Activated CD8-positive, alpha-beta memory T cell treated with anti-CD3 and anti-CD28 coated beads for 36 hours (primary cell): ENCODE measurements around the gene COG6. TPM values are rescaled to one million over a fixed set of nuclear protein-coding genes. Genes with fewer than 3 reads are reported as not detected.

ENCODE experiments used
- CTCF ChIA-PET: fragments of 350-600 bp; sonication (Branson Sonifier 250); formaldehyde crosslinking; loops from one replicate; lab custom pipeline; 2021; ENCODE audit warnings: antibody characterized with exemption; lab: Charles Lee
- POLR2A ChIA-PET: fragments of 350-600 bp; sonication (Branson Sonifier 250); formaldehyde crosslinking; loops from one replicate; lab custom pipeline; 2021; ENCODE audit warnings: antibody characterized with exemption; lab: Charles Lee
- total RNA-seq, 2 experiments: library from RNA; stranded (reverse); gene quantifications; one replicate each; pipeline ENCODE4 v1.2.3, GENCODE V29; 2021

Gene COG6
- total RNA-seq, 2 experiments from 2014 or later: 24.8 to 25.9 TPM

- ChIA-PET CTCF (no interaction called here), POLR2A (no interaction called here)
Observed at GRCh38 chr13:39760521-39760920, 105.1 kb downstream of the COG6 start.

GRCh38 chr13:39765801-39766463 is 110.5 kb downstream of the COG6 start:
- ChIA-PET CTCF (interaction anchor here (0.6 to 1.1 kb wide), 3 partner anchors 177 to 959 kb away, joined by 3 to 6 read pairs (median 3); no protein-coding TSS in a partner anchor), POLR2A (no interaction called here)

GRCh38 chr13:39766464-39767158 is 111.1 kb downstream of the COG6 start:
- CTCF ChIA-PET: interaction anchor here (0.6 to 1.1 kb wide), 3 partner anchors 176 to 958 kb away, joined by 3 to 6 read pairs (median 3); no protein-coding TSS in a partner anchor
- POLR2A ChIA-PET: no interaction called here

GRCh38 chr13:39767791-39768517 is 112.5 kb downstream of the COG6 start:
- CTCF ChIA-PET: interaction anchor here (1.3 kb wide), 1 partner anchor 9 kb away, joined by 5 read pairs; no protein-coding TSS in a partner anchor
- POLR2A ChIA-PET: no interaction called here

GRCh38 chr13:39768962-39769361 is 113.5 kb downstream of the COG6 start:
- CTCF ChIA-PET: interaction anchor here (1.3 kb wide), 1 partner anchor 8 kb away, joined by 5 read pairs; no protein-coding TSS in a partner anchor
- POLR2A ChIA-PET: no interaction called here

GRCh38 chr13:39770221-39771090 is 115.0 kb downstream of the COG6 start:
- ChIA-PET POLR2A (no interaction called here), CTCF (interaction anchor here (3.3 kb wide), 1 partner anchor 172 kb away, joined by 8 read pairs; no protein-coding TSS in a partner anchor)

GRCh38 chr13:39773833-39774232 is 118.4 kb downstream of the COG6 start:
- ChIA-PET POLR2A (no interaction called here), CTCF (interaction anchor here (0.5 kb wide), 1 partner anchor 34 kb away, joined by 3 read pairs; no protein-coding TSS in a partner anchor)

- POLR2A ChIA-PET: no interaction called here
- CTCF ChIA-PET: interaction anchor here (0.6 to 1.6 kb wide), 2 partner anchors 8 to 31 kb away, joined by 3 to 5 read pairs; no protein-coding TSS in a partner anchor
Observed at GRCh38 chr13:39776439-39776838, 121.0 kb downstream of the COG6 start.

- ChIA-PET POLR2A (no interaction called here), CTCF (interaction anchor here (1.0 to 1.6 kb wide), 2 partner anchors 9 to 680 kb away, joined by 3 to 5 read pairs; no protein-coding TSS in a partner anchor)
Observed at GRCh38 chr13:39777021-39777420, 121.6 kb downstream of the COG6 start.

- CTCF ChIA-PET: interaction anchor here (1.0 to 1.6 kb wide), 2 partner anchors 9 to 680 kb away, joined by 3 to 5 read pairs; no protein-coding TSS in a partner anchor
- POLR2A ChIA-PET: no interaction called here
Observed at GRCh38 chr13:39777527-39778061, 122.1 kb downstream of the COG6 start.

- POLR2A ChIA-PET: no interaction called here
- CTCF ChIA-PET: interaction anchor here (0.6 kb wide), 1 partner anchor 917 kb away, joined by 3 read pairs; no protein-coding TSS in a partner anchor
Observed at GRCh38 chr13:39779337-39780265, 124.1 kb downstream of the COG6 start.

- ChIA-PET POLR2A (no interaction called here), CTCF (no interaction called here)
Observed at GRCh38 chr13:39780711-39781110, 125.2 kb downstream of the COG6 start.

GRCh38 chr13:39781381-39781780 is 125.9 kb downstream of the COG6 start:
- ChIA-PET POLR2A (interaction anchor here (1.2 kb wide), 1 partner anchor 246 kb away, joined by 3 read pairs; no protein-coding TSS in a partner anchor), CTCF (interaction anchor here (0.6 kb wide), 1 partner anchor 30 kb away, joined by 3 read pairs; no protein-coding TSS in a partner anchor)

GRCh38 chr13:39783051-39783450 is 127.6 kb downstream of the COG6 start:
- ChIA-PET CTCF (no interaction called here), POLR2A (no interaction called here)

- POLR2A ChIA-PET: interaction anchor here (0.5 kb wide), 1 partner anchor 27 kb away, joined by 8 read pairs; no protein-coding TSS in a partner anchor
Observed at GRCh38 chr13:39784347-39784746, 128.9 kb downstream of the COG6 start.

GRCh38 chr13:39786091-39786490 is 130.6 kb downstream of the COG6 start:
- ChIA-PET CTCF (no interaction called here), POLR2A (no interaction called here)

More at GRCh38 chr13:39784347-39784746, 128.9 kb downstream of the COG6 start:
- CTCF ChIA-PET: no interaction called here

GRCh38 chr13:39787086-39787487 is 131.6 kb downstream of the COG6 start:
- ChIA-PET POLR2A (no interaction called here), CTCF (no interaction called here)
